ENCODE results near the gene UBE2F.

- no peak for TF ChIP-seq CTCF (conservative IDR thresholded peaks at IDR 0.05; ENCODE audit: low read length)
- no peak for TF ChIP-seq EZH2phosphoT487 (IDR thresholded peaks at IDR 0.05; ENCODE audit: borderline replicate concordance, low read depth, low read length)
Observed at GRCh38 chr2:238081561-238081960, 114.7 kb downstream of the UBE2F start.
